ENCODE results near the gene VMP1.

DNA sequence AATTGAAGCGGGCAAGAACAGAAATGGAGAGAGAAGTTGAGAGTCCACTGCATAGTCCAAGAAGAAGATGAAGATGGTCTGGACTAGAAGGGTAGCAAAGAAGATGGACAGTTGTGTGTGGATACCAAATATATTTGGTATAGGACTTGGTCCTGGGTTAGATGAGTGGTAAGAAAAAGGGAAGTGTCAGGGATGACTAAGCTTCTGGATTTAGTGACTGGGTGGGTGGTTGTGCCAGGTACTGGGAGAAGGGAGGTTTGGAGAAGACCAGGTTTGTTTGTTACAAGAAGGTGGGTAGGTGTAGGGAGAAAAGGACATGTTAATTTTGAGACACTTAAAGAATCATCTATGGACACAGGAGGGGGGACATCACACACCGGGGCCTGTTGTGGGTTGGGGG, 5.4 kb downstream of the VMP1 start:
- TF ChIP-seq, protein P1, sequence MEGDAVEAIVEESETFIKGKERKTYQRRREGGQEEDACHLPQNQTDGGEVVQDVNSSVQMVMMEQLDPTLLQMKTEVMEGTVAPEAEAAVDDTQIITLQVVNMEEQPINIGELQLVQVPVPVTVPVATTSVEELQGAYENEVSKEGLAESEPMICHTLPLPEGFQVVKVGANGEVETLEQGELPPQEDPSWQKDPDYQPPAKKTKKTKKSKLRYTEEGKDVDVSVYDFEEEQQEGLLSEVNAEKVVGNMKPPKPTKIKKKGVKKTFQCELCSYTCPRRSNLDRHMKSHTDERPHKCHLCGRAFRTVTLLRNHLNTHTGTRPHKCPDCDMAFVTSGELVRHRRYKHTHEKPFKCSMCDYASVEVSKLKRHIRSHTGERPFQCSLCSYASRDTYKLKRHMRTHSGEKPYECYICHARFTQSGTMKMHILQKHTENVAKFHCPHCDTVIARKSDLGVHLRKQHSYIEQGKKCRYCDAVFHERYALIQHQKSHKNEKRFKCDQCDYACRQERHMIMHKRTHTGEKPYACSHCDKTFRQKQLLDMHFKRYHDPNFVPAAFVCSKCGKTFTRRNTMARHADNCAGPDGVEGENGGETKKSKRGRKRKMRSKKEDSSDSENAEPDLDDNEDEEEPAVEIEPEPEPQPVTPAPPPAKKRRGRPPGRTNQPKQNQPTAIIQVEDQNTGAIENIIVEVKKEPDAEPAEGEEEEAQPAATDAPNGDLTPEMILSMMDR (IDR thresholded peaks at IDR 0.05; ENCODE audit: insufficient read depth, low read length): no peak
- peak; percentile 96 for TF ChIP-seq SPI1 (IDR thresholded peaks at IDR 0.05; ENCODE audit: borderline replicate concordance, low read depth)
- no peak for TF ChIP-seq GABPA (IDR thresholded peaks at IDR 0.05; ENCODE audit: low read depth)
- TF ChIP-seq POLR2AphosphoS5 (IDR thresholded peaks at IDR 0.05; ENCODE audit: low read depth): no peak
